ENCODE data around the gene RBFOX2. TPM values are rescaled to one million over a fixed set of nuclear protein-coding genes. Genes with fewer than 3 reads are reported as not detected.

The RBFOX2 gene
- total RNA-seq, 1 experiment from 2014 or later, result 81.1 TPM

GRCh38 chr22:36015155-36015810 is 13.3 kb downstream of the RBFOX2 start:
- TF ChIP-seq REST (IDR thresholded peaks at IDR 0.05; ENCODE audit: insufficient read depth in 1 of 2, low read depth in 2 of 2, low read length in 1 of 2) (no peak), TCF7L2 (IDR thresholded peaks at IDR 0.05; ENCODE audit: low read depth, low read length) (no peak), SIN3A (IDR thresholded peaks at IDR 0.05; ENCODE audit: borderline replicate concordance, insufficient read depth, low read depth, low read length) (no peak), POLR2AphosphoS5 (IDR thresholded peaks at IDR 0.05; ENCODE audit: low read depth, low read length) (no peak), CTCF (IDR thresholded peaks at IDR 0.05) (no peak)
- H3K4me1 ChIP-seq (ENCODE audit: control insufficient read depth, insufficient read depth, low read length), result peaks cover 11% of the 10 kb centered on the region
- POLR2A ChIA-PET, result interaction anchor here (0.6 kb wide), 1 partner anchor 34 kb away, joined by 4 read pairs; no protein-coding TSS in a partner anchor
- CTCF ChIA-PET, result interaction anchor here (0.6 to 1.3 kb wide), 2 partner anchors 32 to 50 kb away, joined by 4 to 6 read pairs; no protein-coding TSS in a partner anchor
- DNase-seq (ENCODE audit: low read depth, low spot score) (no peak), ATAC-seq (no peak)
- no peaks in the 10 kb centered on the region for H3K36me3 ChIP-seq (ENCODE audit: control insufficient read depth, insufficient read depth, low read length)
- no peaks in the 10 kb centered on the region for H3K27me3 ChIP-seq (ENCODE audit: control insufficient read depth, insufficient read depth, low read length)
- no peak overlapping the region for H3K4me3 ChIP-seq (ENCODE audit: low read depth in 2 of 2, low read length in 2 of 2)
- in situ Hi-C loops (cut with HindIII; ENCODE audit: low pct_unique_long_range_greater_than_20kb, low sequenced_read_pairs) (no loop called here), intact Hi-C loops (cut with micrococcal nuclease; ENCODE audit: unreplicated experiment) (no loop called here)
- H3K27ac ChIP-seq (ENCODE audit: low read length), result no peak overlapping the region
- no peaks in the 10 kb centered on the region for H3K9me3 ChIP-seq (ENCODE audit: control insufficient read depth, insufficient read depth, low read depth, low read length)
- BruUV-seq (replicated peaks), result no TSS peak

GRCh38 chr22:36014546-36015074 is 14.0 kb downstream of the RBFOX2 start:
- POLR2A ChIA-PET, result interaction anchor here (0.5 to 0.6 kb wide), 3 partner anchors 16 to 334 kb away, joined by 3 to 6 read pairs (median 4); no protein-coding TSS in a partner anchor

More at GRCh38 chr22:36014546-36015074, 14.0 kb downstream of the RBFOX2 start:
- Histone ChIP-seq H3K9me3 (ENCODE audit: control insufficient read depth, insufficient read depth, low read depth, low read length) (no peaks in the 10 kb centered on the region), H3K36me3 (ENCODE audit: control insufficient read depth, insufficient read depth, low read length) (no peaks in the 10 kb centered on the region), H3K4me1 (ENCODE audit: control insufficient read depth, insufficient read depth, low read length) (peaks cover 11% of the 10 kb centered on the region), H3K4me3 (ENCODE audit: low read depth in 2 of 2, low read length in 2 of 2) (no peak overlapping the region), H3K27ac (ENCODE audit: low read length) (no peak overlapping the region), H3K27me3 (ENCODE audit: control insufficient read depth, insufficient read depth, low read length) (no peaks in the 10 kb centered on the region)
- no peak for ATAC-seq
- in situ Hi-C loops (cut with HindIII; ENCODE audit: low pct_unique_long_range_greater_than_20kb, low sequenced_read_pairs) (no loop called here), intact Hi-C loops (cut with micrococcal nuclease; ENCODE audit: unreplicated experiment) (no loop called here)
- no TSS peak for BruUV-seq (replicated peaks)
- TF ChIP-seq SIN3A (IDR thresholded peaks at IDR 0.05; ENCODE audit: borderline replicate concordance, insufficient read depth, low read depth, low read length) (no peak), TCF7L2 (IDR thresholded peaks at IDR 0.05; ENCODE audit: low read depth, low read length) (no peak), REST (IDR thresholded peaks at IDR 0.05; ENCODE audit: insufficient read depth in 1 of 2, low read depth in 2 of 2, low read length in 1 of 2) (no peak), CTCF (IDR thresholded peaks at IDR 0.05) (no peak), POLR2AphosphoS5 (IDR thresholded peaks at IDR 0.05; ENCODE audit: low read depth, low read length) (no peak)
- no peak for DNase-seq (ENCODE audit: low read depth, low spot score)
- CTCF ChIA-PET, result interaction anchor here (0.6 to 1.3 kb wide), 2 partner anchors 32 to 51 kb away, joined by 4 to 6 read pairs; no protein-coding TSS in a partner anchor

Data from Panc1 (cell line).